ACC112 (cell line): ENCODE measurements around the gene TMEM115.

ENCODE experiments used
- H2AFZ ChIP-seq: fragments of 200-600 bp; sonication (generic); one replicate; pipeline ENCODE4 v1.6.0; 2017; ENCODE audit warnings: antibody characterized with exemption, low read length; ENCODE audit not compliant: unreplicated experiment
- H3K27ac ChIP-seq: fragments of 200-600 bp; sonication (generic); 2 replicates; pipeline ENCODE4 v1.5.1; 2014; ENCODE audit warnings: low read depth, mild to moderate bottlenecking, antibody characterized with exemption, low read length, moderate library complexity
- H3K27me3 ChIP-seq: fragments of 200-600 bp; sonication (generic); 2 replicates; pipeline ENCODE4 v1.6.1; 2014; ENCODE audit warnings: mild to moderate bottlenecking, antibody characterized with exemption, low read length, moderate library complexity, mixed read lengths; ENCODE audit not compliant: insufficient read depth
- H3K36me3 ChIP-seq: fragments of 200-600 bp; sonication (generic); 2 replicates; pipeline ENCODE4 v1.6.1; 2016; ENCODE audit warnings: mild to moderate bottlenecking, antibody characterized with exemption, low read length, moderate library complexity, mixed read lengths; ENCODE audit not compliant: insufficient read depth
- H3K4me1 ChIP-seq: fragments of 200-600 bp; sonication (generic); one replicate; pipeline ENCODE4 v1.6.1; 2016; ENCODE audit warnings: low read length, mixed read lengths; ENCODE audit not compliant: insufficient read depth, unreplicated experiment, control insufficient read depth
- H3K4me3 ChIP-seq: fragments of 200-600 bp; sonication (generic); 2 replicates; pipeline ENCODE4 v1.5.1; 2014; ENCODE audit warnings: mild to moderate bottlenecking, low read depth, low read length
- H3K79me2 ChIP-seq: fragments of 200-600 bp; sonication (generic); one replicate; pipeline ENCODE4 v1.6.0; 2016; ENCODE audit warnings: low read length; ENCODE audit not compliant: control insufficient read depth, unreplicated experiment, insufficient read depth

TMEM115 gene

GRCh38 chr3:50378024-50378423, 18.7 kb upstream of the TMEM115 start:
- no peaks in the 10 kb centered on the region for H3K4me1 ChIP-seq
- H3K27me3 ChIP-seq, result no peaks in the 10 kb centered on the region; the same call in 1 of the 2 replicates
- no peaks in the 10 kb centered on the region for H3K79me2 ChIP-seq
- H3K4me3 ChIP-seq, result no peak overlapping the region
- no peaks in the 10 kb centered on the region for H3K36me3 ChIP-seq
- H2AFZ ChIP-seq, result no peak overlapping the region
- no peak overlapping the region for H3K27ac ChIP-seq

GRCh38 chr3:50375258-50375931, 16.1 kb upstream of the TMEM115 start:
- Histone ChIP-seq H3K4me1 (no peaks in the 10 kb centered on the region), H3K27me3 (peaks cover 10% of the 10 kb centered on the region), H2AFZ (no peak overlapping the region), H3K79me2 (no peaks in the 10 kb centered on the region), H3K4me3 (no peak overlapping the region), H3K36me3 (no peaks in the 10 kb centered on the region), H3K27ac (no peak overlapping the region)

GRCh38 chr3:50374363-50375257, 15.3 kb upstream of the TMEM115 start:
- Histone ChIP-seq H3K36me3 (no peaks in the 10 kb centered on the region), H3K27ac (no peak overlapping the region), H3K4me1 (no peaks in the 10 kb centered on the region), H2AFZ (no peak overlapping the region), H3K27me3 (peaks cover 10% of the 10 kb centered on the region), H3K4me3 (no peak overlapping the region), H3K79me2 (no peaks in the 10 kb centered on the region)

GRCh38 chr3:50373146-50374051, 14.1 kb upstream of the TMEM115 start:
- no peaks in the 10 kb centered on the region for H3K36me3 ChIP-seq
- no peaks in the 10 kb centered on the region for H3K4me1 ChIP-seq
- no peaks in the 10 kb centered on the region for H3K79me2 ChIP-seq
- no peak overlapping the region for H3K4me3 ChIP-seq
- no peak overlapping the region for H2AFZ ChIP-seq
- H3K27ac ChIP-seq, result no peak overlapping the region
- peaks cover 10% of the 10 kb centered on the region for H3K27me3 ChIP-seq

GRCh38 chr3:50372349-50372748, 13.0 kb upstream of the TMEM115 start:
- Histone ChIP-seq H3K79me2 (no peaks in the 10 kb centered on the region), H3K27me3 (peaks cover 10% of the 10 kb centered on the region), H3K27ac (no peak overlapping the region), H2AFZ (no peak overlapping the region), H3K4me1 (no peaks in the 10 kb centered on the region), H3K4me3 (no peak overlapping the region), H3K36me3 (no peaks in the 10 kb centered on the region)

- Histone ChIP-seq H3K27me3 (peaks cover 12% of the 10 kb centered on the region), H3K4me1 (no peaks in the 10 kb centered on the region), H3K36me3 (no peaks in the 10 kb centered on the region)
These were observed 11.9 kb upstream of the TMEM115 start for GRCh38 chr3:50371133-50371685.

GRCh38 chr3:50370594-50370993, 11.3 kb upstream of the TMEM115 start:
- Histone ChIP-seq H3K27ac (no peak overlapping the region), H3K36me3 (no peaks in the 10 kb centered on the region), H3K4me1 (no peaks in the 10 kb centered on the region), H3K4me3 (no peak overlapping the region), H2AFZ (no peak overlapping the region), H3K79me2 (no peaks in the 10 kb centered on the region), H3K27me3 (peaks cover 18% of the 10 kb centered on the region)

More at GRCh38 chr3:50371133-50371685, 11.9 kb upstream of the TMEM115 start:
- no peak overlapping the region for H3K27ac ChIP-seq
- H3K4me3 ChIP-seq, result no peak overlapping the region
- no peak overlapping the region for H2AFZ ChIP-seq
- no peaks in the 10 kb centered on the region for H3K79me2 ChIP-seq

GRCh38 chr3:50369012-50369670, 9.8 kb upstream of the TMEM115 start:
- no peaks in the 10 kb centered on the region for H3K4me1 ChIP-seq
- no peaks in the 10 kb centered on the region for H3K79me2 ChIP-seq
- H3K4me3 ChIP-seq, result no peak overlapping the region
- H3K36me3 ChIP-seq, result no peaks in the 10 kb centered on the region
- peaks cover 19% of the 10 kb centered on the region for H3K27me3 ChIP-seq
- no peak overlapping the region for H2AFZ ChIP-seq
- H3K27ac ChIP-seq, result no peak overlapping the region

- Histone ChIP-seq H3K4me1 (no peaks in the 10 kb centered on the region), H3K27me3 (peaks cover 11% of the 10 kb centered on the region), H2AFZ (no peak overlapping the region), H3K27ac (no peak overlapping the region), H3K4me3 (no peak overlapping the region), H3K36me3 (no peaks in the 10 kb centered on the region), H3K79me2 (no peaks in the 10 kb centered on the region)
These were observed 6.5 kb upstream of the TMEM115 start for GRCh38 chr3:50365842-50366220.
